GM12878 (cell line): ENCODE data around the gene MAML3. TPM values are rescaled to one million over a fixed set of nuclear protein-coding genes. Genes with fewer than 3 reads are reported as not detected.

Experiments used
- ATAC-seq: fragments of 200-7000 bp; cut with Tn5 transposase; 3 replicates; pipeline ENCODE4 v1.9.1; 2020; ENCODE audit warnings: mild to moderate bottlenecking, moderate library complexity
- BruUV-seq: library from RNA; stranded (reverse); fragments of 400-500 nt; replicated peaks from 2 replicates; lab custom pipeline; 2021; lab: Mats Ljungman, UMichigan
- CTCF ChIA-PET: fragments of 300-600 bp; sonication (Branson Sonifier 250); formaldehyde crosslinking; extraction: SDS; loops from one replicate; lab custom pipeline; 2021; ENCODE audit warnings: inconsistent platforms; lab: Yijun Ruan, JAX
- POLR2A ChIA-PET: fragments of 350-600 bp; formaldehyde crosslinking; extraction: SDS; loops from one replicate; lab custom pipeline; 2021; ENCODE audit warnings: inconsistent platforms; lab: Charles Lee
- RAD21 ChIA-PET: fragments of 300-600 bp; sonication (Branson Sonifier 250); formaldehyde crosslinking; loops from one replicate; lab custom pipeline; 2023; ENCODE audit warnings: antibody characterized with exemption; ENCODE audit not compliant: unreplicated experiment; lab: Charles Lee
- SMC1A ChIA-PET: fragments of 300-600 bp; sonication (Branson Sonifier 250); formaldehyde crosslinking; loops from one replicate; lab custom pipeline; 2023; ENCODE audit not compliant: unreplicated experiment, uncharacterized antibody; lab: Charles Lee
- DNase-seq: peaks from one replicate; pipeline ENCODE4 v3.0.0-alpha.2; 2011; ENCODE audit warnings: low read depth, low spot score
- FAIRE-seq: peaks from 3 replicates; lab custom pipeline; 2011; peaks lifted over from hg19 to GRCh38; lab: Jason Lieb, UNC
- H2AFZ ChIP-seq: 2 replicates; pipeline ENCODE4 v1.6.0; 2011; ENCODE audit warnings: low read depth, low read length, control low read depth; ENCODE audit not compliant: control insufficient read depth
- H3K27ac ChIP-seq: 2 replicates; pipeline ENCODE4 v1.5.1; 2011; ENCODE audit warnings: control low read depth; ENCODE audit not compliant: control insufficient read depth, insufficient read depth
- H3K27me3 ChIP-seq, 2 experiments: replicated peaks in 1 of 2; 2 replicates each; pipeline versions ENCODE4 v1.6.0 to v1.6.1; 2011; ENCODE audit warnings: low read length in 1 of 2; ENCODE audit not compliant: control insufficient read depth in 2 of 2, insufficient read depth in 2 of 2
- H3K36me3 ChIP-seq, 2 experiments: 2 replicates each; pipeline ENCODE4 v1.5.1; 2011; ENCODE audit warnings: low read length in 1 of 2; ENCODE audit not compliant: control insufficient read depth in 2 of 2, insufficient read depth in 2 of 2
- H3K4me1 ChIP-seq: 2 replicates; pipeline ENCODE4 v1.6.1; 2011; ENCODE audit warnings: mild to moderate bottlenecking, low read length, moderate library complexity, mixed read lengths; ENCODE audit not compliant: control insufficient read depth, insufficient read depth
- H3K4me2 ChIP-seq: 2 replicates; pipeline ENCODE4 v1.6.0; 2011; ENCODE audit warnings: control low read depth; ENCODE audit not compliant: control insufficient read depth, insufficient read depth
- H3K4me3 ChIP-seq: fragments of 200-600 bp; sonication (generic); 2 replicates; pipeline ENCODE4 v1.5.1; 2016
- H3K79me2 ChIP-seq: 2 replicates; pipeline ENCODE4 v1.6.0; 2011; ENCODE audit warnings: low read length; ENCODE audit not compliant: control insufficient read depth, insufficient read depth
- H3K9ac ChIP-seq: 2 replicates; pipeline ENCODE4 v1.8.0; 2011; ENCODE audit warnings: low read length, control low read depth, mixed read lengths; ENCODE audit not compliant: control insufficient read depth, insufficient read depth
- H3K9me3 ChIP-seq: replicated peaks from 3 replicates; pipeline ENCODE4 v1.5.1; 2011; ENCODE audit warnings: mild to moderate bottlenecking, low read length; ENCODE audit not compliant: control insufficient read depth, insufficient read depth
- H4K20me1 ChIP-seq: 2 replicates; pipeline ENCODE4 v1.6.0; 2011; ENCODE audit not compliant: control insufficient read depth, insufficient read depth
- HDGF ChIP-seq: fragments of 450-650 bp; IDR thresholded peaks from 2 replicates; pipeline ENCODE4 v1.6.1; 2016; ENCODE audit warnings: antibody characterized with exemption
- NFYA ChIP-seq: IDR thresholded peaks from 2 replicates; pipeline ENCODE4 v1.6.1; 2011; ENCODE audit warnings: low read depth, mild to moderate bottlenecking, low read length, improper control_type of control experiment, borderline replicate concordance
- SMAD1 ChIP-seq: fragments of 450-650 bp; IDR thresholded peaks from 2 replicates; pipeline ENCODE4 v1.6.1; 2018; ENCODE audit warnings: mild to moderate bottlenecking, low read depth; ENCODE audit not compliant: partially characterized antibody
- SP1 ChIP-seq: IDR thresholded peaks from one replicate; pipeline ENCODE4 v1.6.1; 2011; ENCODE audit warnings: low read depth, low read length
- ZSCAN29 ChIP-seq: fragments of 450-650 bp; IDR thresholded peaks from 2 replicates; pipeline ENCODE4 v1.6.1; 2017; ENCODE audit warnings: mild to moderate bottlenecking, moderate library complexity
- WGBS: methylation state at CpG from one replicate; pipeline ENCODE4 v1.1.6; 2016; ENCODE audit warnings: low lambda C conversion rate; ENCODE audit not compliant: insufficient replicate concordance, insufficient coverage; ENCODE audit errors: missing lambda C conversion rate; 5-methylcytosine and 5-hydroxymethylcytosine counted together
- in situ Hi-C: fragments of 300-500 bp; cut with MboI; formaldehyde crosslinking; loops from 9 replicates; pipeline ENCODE4 v1.14.3; 2018; ENCODE audit warnings: mixed read lengths
- intact Hi-C: fragments of 100-400 bp; cut with micrococcal nuclease; formaldehyde crosslinking; loops from one replicate; pipeline ENCODE4 v1.14.2; 2022; ENCODE audit not compliant: unreplicated experiment
- polyA plus RNA-seq, 11 experiments: library from polyadenylated mRNA; depleted of rRNA in 4 of 11; unstranded in 6 of 11; stranded (reverse) in 5 of 11; fragments of >200 nt; fragmentation: Nextera tagmentation in 4 of 11; fragmentation: Illumina TruSeq in 1 of 11; extraction: Ambion mirVana in 4 of 11; extraction: Trizol in 1 of 11; gene quantifications; 1 replicate in 1 of 11; 2 replicates in 10 of 11; pipeline versions ENCODE4 v1.2.1 to v1.2.3, GENCODE V29; 2011 to 2016; ENCODE audit warnings: inconsistent platforms in 2 of 11, missing spikeins in 2 of 11, low read depth in 1 of 11
- total RNA-seq, 4 experiments: library from RNA; depleted of rRNA in 3 of 4; stranded (reverse); fragments of >200 nt in 3 of 4; fragmentation: Illumina TruSeq in 1 of 4; extraction: Trizol in 1 of 4; gene quantifications; 2 replicates each; pipeline versions ENCODE4 v1.2.1 to v1.2.3, GENCODE V29; 2013 to 2021
- TF ChIP-seq, protein P1 (sequence below): IDR thresholded peaks from 2 replicates; pipeline ENCODE4 v1.6.1; 2012; ENCODE audit warnings: improper control_type of control experiment, low read depth, low read length; ENCODE audit not compliant: insufficient replicate concordance
- TF ChIP-seq, protein P2 (sequence below): IDR thresholded peaks from 2 replicates; pipeline ENCODE4 v1.6.1; 2011; ENCODE audit warnings: low read depth, mild to moderate bottlenecking, low read length, moderate library complexity, borderline replicate concordance; ENCODE audit errors: extremely low read depth

The MAML3 gene
- total and polyA plus RNA-seq, 10 of the 15 experiments (the other 5 are each of a cell fraction or from before 2014, with no cell fraction given) = under 0.01 to 0.53 (median 0.06) TPM; not detected in 2

DNA sequence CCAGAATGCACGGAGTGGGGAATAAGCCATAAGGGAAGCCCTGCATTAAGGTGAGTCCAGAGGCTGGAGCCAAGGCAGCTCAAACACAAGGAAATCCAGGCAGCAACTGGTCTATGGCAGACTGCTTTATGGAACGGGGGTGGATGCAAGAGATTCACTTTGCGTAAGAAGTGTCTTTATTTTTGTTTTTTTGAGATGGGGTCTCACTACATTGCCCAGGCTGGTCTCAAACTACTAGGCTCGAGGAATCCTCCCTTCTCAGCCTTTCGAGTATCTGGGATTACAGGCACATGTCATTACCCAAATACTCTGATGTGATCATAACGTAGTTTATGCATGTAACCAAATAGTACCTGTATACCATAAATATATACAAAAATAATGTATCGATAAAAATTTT, 199.5 kb downstream of the MAML3 start:
- TF ChIP-seq SMAD1 = no peak
- no peak for TF ChIP-seq SP1
- TF ChIP-seq, protein P1, sequence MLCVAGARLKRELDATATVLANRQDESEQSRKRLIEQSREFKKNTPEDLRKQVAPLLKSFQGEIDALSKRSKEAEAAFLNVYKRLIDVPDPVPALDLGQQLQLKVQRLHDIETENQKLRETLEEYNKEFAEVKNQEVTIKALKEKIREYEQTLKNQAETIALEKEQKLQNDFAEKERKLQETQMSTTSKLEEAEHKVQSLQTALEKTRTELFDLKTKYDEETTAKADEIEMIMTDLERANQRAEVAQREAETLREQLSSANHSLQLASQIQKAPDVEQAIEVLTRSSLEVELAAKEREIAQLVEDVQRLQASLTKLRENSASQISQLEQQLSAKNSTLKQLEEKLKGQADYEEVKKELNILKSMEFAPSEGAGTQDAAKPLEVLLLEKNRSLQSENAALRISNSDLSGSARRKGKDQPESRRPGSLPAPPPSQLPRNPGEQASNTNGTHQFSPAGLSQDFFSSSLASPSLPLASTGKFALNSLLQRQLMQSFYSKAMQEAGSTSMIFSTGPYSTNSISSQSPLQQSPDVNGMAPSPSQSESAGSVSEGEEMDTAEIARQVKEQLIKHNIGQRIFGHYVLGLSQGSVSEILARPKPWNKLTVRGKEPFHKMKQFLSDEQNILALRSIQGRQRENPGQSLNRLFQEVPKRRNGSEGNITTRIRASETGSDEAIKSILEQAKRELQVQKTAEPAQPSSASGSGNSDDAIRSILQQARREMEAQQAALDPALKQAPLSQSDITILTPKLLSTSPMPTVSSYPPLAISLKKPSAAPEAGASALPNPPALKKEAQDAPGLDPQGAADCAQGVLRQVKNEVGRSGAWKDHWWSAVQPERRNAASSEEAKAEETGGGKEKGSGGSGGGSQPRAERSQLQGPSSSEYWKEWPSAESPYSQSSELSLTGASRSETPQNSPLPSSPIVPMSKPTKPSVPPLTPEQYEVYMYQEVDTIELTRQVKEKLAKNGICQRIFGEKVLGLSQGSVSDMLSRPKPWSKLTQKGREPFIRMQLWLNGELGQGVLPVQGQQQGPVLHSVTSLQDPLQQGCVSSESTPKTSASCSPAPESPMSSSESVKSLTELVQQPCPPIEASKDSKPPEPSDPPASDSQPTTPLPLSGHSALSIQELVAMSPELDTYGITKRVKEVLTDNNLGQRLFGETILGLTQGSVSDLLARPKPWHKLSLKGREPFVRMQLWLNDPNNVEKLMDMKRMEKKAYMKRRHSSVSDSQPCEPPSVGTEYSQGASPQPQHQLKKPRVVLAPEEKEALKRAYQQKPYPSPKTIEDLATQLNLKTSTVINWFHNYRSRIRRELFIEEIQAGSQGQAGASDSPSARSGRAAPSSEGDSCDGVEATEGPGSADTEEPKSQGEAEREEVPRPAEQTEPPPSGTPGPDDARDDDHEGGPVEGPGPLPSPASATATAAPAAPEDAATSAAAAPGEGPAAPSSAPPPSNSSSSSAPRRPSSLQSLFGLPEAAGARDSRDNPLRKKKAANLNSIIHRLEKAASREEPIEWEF = no peak
- TF ChIP-seq ZSCAN29 = no peak
- TF ChIP-seq NFYA = no peak
- TF ChIP-seq, protein P2, sequence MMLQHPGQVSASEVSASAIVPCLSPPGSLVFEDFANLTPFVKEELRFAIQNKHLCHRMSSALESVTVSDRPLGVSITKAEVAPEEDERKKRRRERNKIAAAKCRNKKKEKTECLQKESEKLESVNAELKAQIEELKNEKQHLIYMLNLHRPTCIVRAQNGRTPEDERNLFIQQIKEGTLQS = no peak
- no peak for TF ChIP-seq HDGF
- DNase-seq (no peak), FAIRE-seq (no peak), ATAC-seq (no peak)
- ChIA-PET SMC1A (interaction anchor here (1.3 kb wide), 1 partner anchor 26 kb away, joined by 3 read pairs; no protein-coding TSS in a partner anchor), CTCF (no interaction called here), RAD21 (no interaction called here), POLR2A (no interaction called here)
- H3K9me3 ChIP-seq = peaks cover 3% of the 10 kb centered on the region; the same call in 2 of the 3 replicates
- H4K20me1 ChIP-seq = no peaks in the 10 kb centered on the region
- WGBS = 27% methylated on average over 7 of the region's 7 CpGs
- H3K9ac ChIP-seq = no peak overlapping the region
- BruUV-seq = no TSS peak
- H3K36me3 ChIP-seq = no peaks in the 10 kb centered on the region
- intact Hi-C loops = no loop called here
- in situ Hi-C loops = no loop called here
- no peak overlapping the region for H2AFZ ChIP-seq
- no peaks in the 10 kb centered on the region for H3K79me2 ChIP-seq
- H3K4me1 ChIP-seq = peaks cover 10% of the 10 kb centered on the region
- H3K27me3 ChIP-seq = peaks cover 0 to 2% of the 10 kb centered on the region in 2 experiments; a peak in 2 of 4 replicates
- no peak overlapping the region for H3K4me3 ChIP-seq
- H3K4me2 ChIP-seq = no peak overlapping the region
- H3K27ac ChIP-seq = no peak overlapping the region
